ENCODE data around the gene UBE2L5.

GRCh38 chr13:30408319-30409101 lies 13.8 kb upstream of the UBE2L5 start:
- TF ChIP-seq EZH2 (IDR thresholded peaks at IDR 0.05; ENCODE audit: borderline replicate concordance, insufficient read depth, low read length, poor library complexity, severe bottlenecking) (no peak), CTCF (IDR thresholded peaks at IDR 0.05; ENCODE audit: poor library complexity, severe bottlenecking) (peak; percentile 73), MXI1 (conservative IDR thresholded peaks at IDR 0.05; ENCODE audit: poor library complexity, severe bottlenecking) (peak; percentile 69), SMC3 (conservative IDR thresholded peaks at IDR 0.05; ENCODE audit: poor library complexity) (peak; percentile 68)

All from neural cell (in vitro differentiated cells).